PC-9 (cell line): ENCODE measurements around the gene AVPI1. TPM values are rescaled to one million over a fixed set of nuclear protein-coding genes. Genes with fewer than 3 reads are reported as not detected.
A peak's percentile ranks its signal among the peaks of the same experiment; 100 is the strongest.
"Not testable (repeated sequence)": the region's sequence is repeated elsewhere in the genome, so short reads cannot be mapped to it uniquely, and the experiment has no call there.

Experiments used
- BruUV-seq: library from RNA; stranded (reverse); fragments of 400-500 nt; replicated peaks from 2 replicates; lab custom pipeline; 2021; lab: Mats Ljungman, UMichigan
- CTCF ChIA-PET: fragments of 300-600 bp; sonication (Branson Sonifier 250); formaldehyde crosslinking; loops from one replicate; lab custom pipeline; 2022; ENCODE audit warnings: antibody characterized with exemption; lab: Charles Lee
- POLR2A ChIA-PET: fragments of 300-600 bp; sonication (Branson Sonifier 250); formaldehyde crosslinking; loops from one replicate; lab custom pipeline; 2022; ENCODE audit warnings: antibody characterized with exemption; ENCODE audit not compliant: unreplicated experiment; lab: Charles Lee
- DNase-seq, 2 experiments: peaks; one replicate each; pipeline versions ENCODE4 v3.0.0 to v3.0.0-alpha.2; 2015 to 2022; ENCODE audit warnings: mixed read lengths in 1 of 2
- H2AFZ ChIP-seq: fragments of 200-600 bp; sonication (generic); 2 replicates; pipeline ENCODE4 v1.8.1; 2017; ENCODE audit warnings: antibody characterized with exemption
- H3F3A ChIP-seq: fragments of 200-600 bp; sonication (generic); 2 replicates; pipeline ENCODE4 v1.8.1; 2017; ENCODE audit warnings: antibody characterized with exemption, mild to moderate bottlenecking, low read depth; ENCODE audit not compliant: insufficient read depth
- H3K27ac ChIP-seq: fragments of 200-600 bp; sonication (generic); 2 replicates; pipeline ENCODE4 v1.6.1; 2016; ENCODE audit warnings: mixed run types
- H3K27me3 ChIP-seq: fragments of 200-600 bp; sonication (generic); 2 replicates; pipeline ENCODE4 v1.6.1; 2016; ENCODE audit warnings: low read depth, mixed run types; ENCODE audit not compliant: insufficient read depth
- H3K36me3 ChIP-seq: fragments of 200-600 bp; sonication (generic); 2 replicates; pipeline ENCODE4 v1.6.1; 2016; ENCODE audit warnings: low read depth, mixed run types
- H3K4me1 ChIP-seq: fragments of 200-600 bp; sonication (generic); replicated peaks from 2 replicates; pipeline ENCODE4 v1.6.1; 2016; ENCODE audit warnings: mixed run types; ENCODE audit not compliant: insufficient read depth
- H3K4me2 ChIP-seq: fragments of 200-600 bp; sonication (generic); 2 replicates; pipeline ENCODE4 v1.6.1; 2017; ENCODE audit warnings: mixed run types
- H3K4me3 ChIP-seq: fragments of 200-600 bp; sonication (generic); 2 replicates; pipeline ENCODE4 v1.6.1; 2016; ENCODE audit warnings: mixed run types
- H3K79me2 ChIP-seq: fragments of 200-600 bp; sonication (generic); 2 replicates; pipeline ENCODE4 v1.6.1; 2017; ENCODE audit warnings: low read depth, mixed run types
- H3K9me2 ChIP-seq: fragments of 200-600 bp; sonication (generic); 2 replicates; pipeline ENCODE4 v1.8.1; 2017; ENCODE audit warnings: mild to moderate bottlenecking; ENCODE audit not compliant: insufficient read depth
- H3K9me3 ChIP-seq: fragments of 200-600 bp; sonication (generic); 2 replicates; pipeline ENCODE4 v1.8.1; 2016; ENCODE audit warnings: low read depth; ENCODE audit not compliant: insufficient read depth
- H4K20me1 ChIP-seq: fragments of 200-600 bp; sonication (generic); 2 replicates; pipeline ENCODE4 v1.8.1; 2017; ENCODE audit not compliant: insufficient read depth
- EZH2 ChIP-seq: fragments of 200-600 bp; sonication (generic); IDR thresholded peaks from 2 replicates; pipeline ENCODE4 v1.8.0; 2017; ENCODE audit warnings: antibody characterized with exemption, low read depth
- intact Hi-C: fragments of 100-400 bp; cut with micrococcal nuclease; formaldehyde crosslinking; loops from one replicate; pipeline ENCODE4 v1.10.0; 2022; ENCODE audit not compliant: unreplicated experiment
- total RNA-seq: library from RNA; stranded (reverse); gene quantifications from 2 replicates; pipeline ENCODE4 v1.2.3, GENCODE V29; 2021
- TF ChIP-seq, protein P1 (sequence below): fragments of 200-600 bp; sonication (generic); conservative IDR thresholded peaks from 2 replicates; pipeline ENCODE4 v1.6.1; 2017; ENCODE audit warnings: mixed run types, antibody characterized with exemption, mild to moderate bottlenecking, moderate library complexity

Gene AVPI1
- total RNA-seq, 1 experiment from 2014 or later, result 20.5 TPM

DNA sequence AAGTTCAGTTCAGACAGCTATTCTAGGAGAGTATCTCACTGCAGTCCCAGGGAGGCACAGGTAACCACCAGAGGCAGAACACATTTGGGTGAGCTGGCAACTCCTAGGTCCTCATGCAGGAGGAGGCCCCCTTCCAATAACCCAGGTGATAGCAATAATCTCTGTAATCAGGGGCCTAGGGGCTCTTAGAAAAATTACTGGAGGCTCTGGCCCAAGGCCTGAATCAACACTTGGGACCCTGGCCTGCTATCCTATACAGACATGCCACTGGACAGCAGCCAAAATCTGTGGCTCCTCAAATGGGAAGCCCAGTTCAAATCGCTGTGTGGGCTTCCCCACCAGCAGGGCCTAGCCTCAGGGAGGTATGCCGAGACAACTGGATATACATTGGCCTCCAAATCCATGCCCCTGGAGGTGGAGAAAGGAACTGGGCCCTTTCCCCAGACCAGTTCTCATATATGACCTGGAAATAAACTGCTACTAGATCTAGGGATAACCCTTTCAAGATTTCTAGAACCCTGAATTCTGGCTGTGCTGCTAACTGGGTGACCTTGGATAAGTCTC is 1.6 kb downstream of the AVPI1 start:
- Histone ChIP-seq H3K4me1 (peaks cover 54% of the 10 kb centered on the region), H3K27ac (peak overlapping the region; percentile 63), H2AFZ (no peak overlapping the region), H3K36me3 (no peaks in the 10 kb centered on the region), H3K9me2 (no peaks in the 10 kb centered on the region), H4K20me1 (no peaks in the 10 kb centered on the region), H3K27me3 (no peaks in the 10 kb centered on the region), H3K9me3 (no peaks in the 10 kb centered on the region), H3K79me2 (peaks cover 58% of the 10 kb centered on the region), H3K4me3 (peak overlapping the region; percentile 81; the same call in 1 of the 2 replicates), H3F3A (peaks cover 47% of the 10 kb centered on the region), H3K4me2 (peak overlapping the region; percentile 84)
- ChIA-PET POLR2A (no interaction called here), CTCF (interaction anchor here (0.6 kb wide), 1 partner anchor 29 kb away, joined by 3 read pairs; no protein-coding TSS in a partner anchor)
- DNase-seq, result peak; percentile 47 to 63
- no TSS peak for BruUV-seq
- TF ChIP-seq EZH2, result no peak
- TF ChIP-seq, protein P1, sequence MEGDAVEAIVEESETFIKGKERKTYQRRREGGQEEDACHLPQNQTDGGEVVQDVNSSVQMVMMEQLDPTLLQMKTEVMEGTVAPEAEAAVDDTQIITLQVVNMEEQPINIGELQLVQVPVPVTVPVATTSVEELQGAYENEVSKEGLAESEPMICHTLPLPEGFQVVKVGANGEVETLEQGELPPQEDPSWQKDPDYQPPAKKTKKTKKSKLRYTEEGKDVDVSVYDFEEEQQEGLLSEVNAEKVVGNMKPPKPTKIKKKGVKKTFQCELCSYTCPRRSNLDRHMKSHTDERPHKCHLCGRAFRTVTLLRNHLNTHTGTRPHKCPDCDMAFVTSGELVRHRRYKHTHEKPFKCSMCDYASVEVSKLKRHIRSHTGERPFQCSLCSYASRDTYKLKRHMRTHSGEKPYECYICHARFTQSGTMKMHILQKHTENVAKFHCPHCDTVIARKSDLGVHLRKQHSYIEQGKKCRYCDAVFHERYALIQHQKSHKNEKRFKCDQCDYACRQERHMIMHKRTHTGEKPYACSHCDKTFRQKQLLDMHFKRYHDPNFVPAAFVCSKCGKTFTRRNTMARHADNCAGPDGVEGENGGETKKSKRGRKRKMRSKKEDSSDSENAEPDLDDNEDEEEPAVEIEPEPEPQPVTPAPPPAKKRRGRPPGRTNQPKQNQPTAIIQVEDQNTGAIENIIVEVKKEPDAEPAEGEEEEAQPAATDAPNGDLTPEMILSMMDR, result peak; percentile 55
- intact Hi-C loops, result loop anchor here (10.0 kb wide), 1 partner anchor 199 kb away; no protein-coding TSS in a partner anchor

DNA sequence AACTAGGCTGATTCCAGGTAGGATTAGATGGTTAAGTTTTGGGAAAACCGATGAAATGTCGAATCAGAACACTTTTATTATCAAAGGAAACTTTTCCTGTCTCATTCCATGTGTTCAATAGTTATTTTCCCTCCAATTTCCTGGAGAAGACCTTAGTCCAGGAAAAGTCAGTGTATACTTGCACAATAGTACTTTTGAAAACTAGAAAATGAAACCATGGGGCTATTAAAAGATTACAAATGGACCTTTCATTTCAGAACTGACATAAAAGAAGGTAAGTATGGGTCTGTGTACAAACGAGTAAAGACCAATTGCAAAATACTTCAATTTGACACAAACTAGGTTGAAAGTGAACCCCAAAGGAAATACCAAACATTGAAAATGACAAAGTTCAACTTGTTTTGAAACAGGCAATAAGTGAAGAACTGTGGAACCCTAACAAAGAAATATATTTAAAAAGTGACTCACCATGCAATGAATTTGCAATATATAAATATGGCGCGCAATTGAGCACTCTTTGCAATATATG is 2.1 kb downstream of the AVPI1 start:
- DNase-seq, result peak in 1 of 2 experiments; percentile 40
- H3K9me3 ChIP-seq, result no peaks in the 10 kb centered on the region
- no peak for TF ChIP-seq EZH2
- TF ChIP-seq, protein P1, result no peak
- peak overlapping the region; percentile 84 for H3K4me2 ChIP-seq
- intact Hi-C loops, result loop anchor here (10.0 kb wide), 1 partner anchor 200 kb away; no protein-coding TSS in a partner anchor
- no peaks in the 10 kb centered on the region for H3K36me3 ChIP-seq
- ChIA-PET POLR2A (no interaction called here), CTCF (no interaction called here)
- no peaks in the 10 kb centered on the region for H4K20me1 ChIP-seq
- no peaks in the 10 kb centered on the region for H3K27me3 ChIP-seq
- no peaks in the 10 kb centered on the region for H3K9me2 ChIP-seq
- peaks cover 60% of the 10 kb centered on the region for H3K79me2 ChIP-seq
- no TSS peak for BruUV-seq
- peak overlapping the region; percentile 63 for H3K27ac ChIP-seq
- H3K4me1 ChIP-seq, result peaks cover 48% of the 10 kb centered on the region
- no peak overlapping the region for H2AFZ ChIP-seq
- H3K4me3 ChIP-seq, result peak overlapping the region; percentile 81; the same call in 1 of the 2 replicates
- peaks cover 44% of the 10 kb centered on the region for H3F3A ChIP-seq

DNA sequence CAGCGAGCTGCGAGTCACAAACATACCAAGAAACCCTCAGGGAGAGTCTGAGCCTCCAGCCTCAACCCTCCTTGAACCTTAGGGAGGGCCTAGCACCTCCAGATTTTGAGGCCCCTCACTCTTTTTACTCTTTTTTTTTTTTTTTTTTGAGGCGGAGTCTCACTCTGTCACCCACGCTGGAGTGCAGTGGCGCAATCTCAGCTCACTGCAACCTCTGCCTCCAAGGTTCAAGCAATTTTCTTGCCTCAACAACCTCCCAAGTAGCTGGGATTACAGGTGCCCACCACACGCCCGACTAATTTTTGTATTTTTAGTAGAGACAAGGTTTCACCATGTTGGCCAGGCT is 2.7 kb downstream of the AVPI1 start:
- Histone ChIP-seq H3F3A (peaks cover 40% of the 10 kb centered on the region), H3K27ac (peak overlapping the region; percentile 63), H3K4me2 (peak overlapping the region; percentile 84), H3K4me1 (peaks cover 43% of the 10 kb centered on the region), H3K79me2 (peaks cover 60% of the 10 kb centered on the region), H3K4me3 (peak overlapping the region; percentile 81; the same call in 1 of the 2 replicates)
- H3K9me2 ChIP-seq, H3K36me3 ChIP-seq, CTCF ChIA-PET, BruUV-seq, H3K27me3 ChIP-seq, DNase-seq, H2AFZ ChIP-seq, H4K20me1 ChIP-seq, H3K9me3 ChIP-seq: not testable (repeated sequence)
- POLR2A ChIA-PET, result interaction anchor here (0.5 to 0.7 kb wide), 2 partner anchors 35 to 59 kb away, joined by 3 to 5 read pairs; no protein-coding TSS in a partner anchor
- intact Hi-C loops, result loop anchor here (10.0 kb wide), 1 partner anchor 200 kb away; no protein-coding TSS in a partner anchor
